SK-N-SH treated with all-trans-retinoic acid at 6 μM for 48 hours (cell line): ENCODE results near the gene DIP2B.

Source experiments
- ZNF8 ChIP-seq: fragments of 450-650 bp; formaldehyde crosslinking; IDR thresholded peaks from 2 replicates; pipeline ENCODE4 v1.5.0; 2020; ENCODE audit warnings: mild to moderate bottlenecking, moderate library complexity
- TF ChIP-seq, protein P1 (sequence below): fragments of 250-450 bp; sonication (Bioruptor Pico); IDR thresholded peaks from 2 replicates; pipeline ENCODE4 v1.5.1; 2021; ENCODE audit warnings: mild to moderate bottlenecking, moderate library complexity

- no peak for TF ChIP-seq ZNF8 (CRISPR knock-in tag)
- TF ChIP-seq, protein P1, sequence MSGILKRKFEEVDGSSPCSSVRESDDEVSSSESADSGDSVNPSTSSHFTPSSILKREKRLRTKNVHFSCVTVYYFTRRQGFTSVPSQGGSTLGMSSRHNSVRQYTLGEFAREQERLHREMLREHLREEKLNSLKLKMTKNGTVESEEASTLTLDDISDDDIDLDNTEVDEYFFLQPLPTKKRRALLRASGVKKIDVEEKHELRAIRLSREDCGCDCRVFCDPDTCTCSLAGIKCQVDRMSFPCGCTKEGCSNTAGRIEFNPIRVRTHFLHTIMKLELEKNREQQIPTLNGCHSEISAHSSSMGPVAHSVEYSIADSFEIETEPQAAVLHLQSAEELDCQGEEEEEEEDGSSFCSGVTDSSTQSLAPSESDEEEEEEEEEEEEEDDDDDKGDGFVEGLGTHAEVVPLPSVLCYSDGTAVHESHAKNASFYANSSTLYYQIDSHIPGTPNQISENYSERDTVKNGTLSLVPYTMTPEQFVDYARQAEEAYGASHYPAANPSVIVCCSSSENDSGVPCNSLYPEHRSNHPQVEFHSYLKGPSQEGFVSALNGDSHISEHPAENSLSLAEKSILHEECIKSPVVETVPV: no peak
These were observed 85.1 kb downstream of the DIP2B start for GRCh38 chr12:50589650-50590435.
